ENCODE measurements around the gene CDRT15. TPM values are rescaled to one million over a fixed set of nuclear protein-coding genes. Genes with fewer than 3 reads are reported as not detected.

CDRT15 gene
- total RNA-seq, 1 donor from 2014 or later = not detected

DNA sequence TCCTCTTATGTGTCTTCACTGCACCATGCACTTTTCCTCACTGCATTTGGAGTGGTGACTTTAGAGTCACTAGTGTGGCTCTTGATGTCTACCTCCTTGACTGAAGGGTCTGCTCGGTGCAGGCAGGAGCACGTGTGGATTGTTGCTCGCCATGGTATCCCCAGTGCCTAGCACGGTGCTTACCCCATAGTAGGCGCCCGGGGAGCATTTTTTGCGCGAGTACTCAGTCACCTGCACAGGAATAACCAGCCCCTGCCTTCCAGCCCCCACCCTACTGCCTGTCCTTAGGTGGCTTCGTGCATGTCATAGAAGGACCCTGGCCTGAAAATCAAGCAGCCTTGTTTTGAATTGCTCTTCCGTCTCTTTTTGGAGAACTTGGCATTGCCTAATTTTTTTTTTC is 31.3 kb downstream of the CDRT15 start:
- no peak overlapping the region for H3K27ac ChIP-seq
- no peaks in the 10 kb centered on the region for H3K36me3 ChIP-seq
- no peak for DNase-seq
- intact Hi-C loops (cut with DNase I) = no loop called here
- peaks cover 23% of the 10 kb centered on the region for H3K4me1 ChIP-seq
- no peaks in the 10 kb centered on the region for H3K27me3 ChIP-seq
- ATAC-seq = no peak
- H3K4me3 ChIP-seq = no peak overlapping the region
- no peaks in the 10 kb centered on the region for H3K9me3 ChIP-seq
- no peak for TF ChIP-seq CTCF (IDR thresholded peaks at IDR 0.05)

- no peaks in the 10 kb centered on the region for H3K9me3 ChIP-seq
- intact Hi-C loops (cut with DNase I) = no loop called here
- H3K4me1 ChIP-seq = peaks cover 25% of the 10 kb centered on the region
- TF ChIP-seq CTCF (IDR thresholded peaks at IDR 0.05) = no peak
- no peaks in the 10 kb centered on the region for H3K36me3 ChIP-seq
- no peak overlapping the region for H3K27ac ChIP-seq
- ATAC-seq (no peak), DNase-seq (no peak)
- H3K4me3 ChIP-seq = no peak overlapping the region
- H3K27me3 ChIP-seq = no peaks in the 10 kb centered on the region
Measured at GRCh38 chr17:14204546-14204945, 32.1 kb downstream of the CDRT15 start.

DNA sequence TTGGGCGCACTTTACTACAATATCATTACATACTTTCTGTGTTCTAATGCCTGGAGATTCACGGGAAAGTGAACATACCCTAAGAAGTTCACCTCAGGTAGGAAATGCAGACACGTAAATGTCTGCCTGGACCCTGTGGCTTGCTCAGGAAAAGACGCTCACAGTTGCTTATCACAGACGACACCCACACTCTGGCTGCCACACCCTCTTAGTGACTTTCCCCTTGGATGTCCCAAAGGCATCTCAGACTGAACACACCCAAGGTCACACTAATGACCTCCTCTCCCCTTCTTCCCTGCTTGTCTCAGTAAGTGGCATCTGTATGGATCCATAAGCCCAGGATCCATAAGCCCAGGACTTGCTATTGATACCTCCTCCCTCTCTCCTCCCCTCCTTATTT is 32.6 kb downstream of the CDRT15 start:
- ATAC-seq (no peak), DNase-seq (no peak)
- no peaks in the 10 kb centered on the region for H3K36me3 ChIP-seq
- no peak for TF ChIP-seq CTCF (IDR thresholded peaks at IDR 0.05)
- intact Hi-C loops (cut with DNase I) = no loop called here
- peaks cover 25% of the 10 kb centered on the region for H3K4me1 ChIP-seq
- H3K27me3 ChIP-seq = no peaks in the 10 kb centered on the region
- H3K27ac ChIP-seq = no peak overlapping the region
- H3K9me3 ChIP-seq = no peaks in the 10 kb centered on the region
- H3K4me3 ChIP-seq = no peak overlapping the region

DNA sequence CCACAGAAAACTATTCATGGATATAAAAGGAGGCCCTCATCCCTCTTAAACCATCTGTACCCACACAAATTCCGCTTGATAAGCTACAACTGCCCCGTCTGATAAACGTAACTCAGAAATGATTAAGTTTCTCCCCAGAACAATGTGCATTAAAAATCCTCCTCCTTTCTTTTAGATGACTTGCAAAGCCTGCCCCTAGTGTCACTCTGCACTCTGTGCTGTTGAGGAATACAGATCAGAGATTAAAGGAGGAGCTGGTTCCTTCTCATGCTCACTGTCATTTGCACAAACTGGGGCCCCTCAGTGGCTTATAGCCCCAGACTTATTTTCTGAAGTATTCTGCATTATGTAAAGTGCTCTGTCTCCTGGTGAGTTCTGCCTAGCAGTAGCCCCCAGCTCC is 33.3 kb downstream of the CDRT15 start:
- Histone ChIP-seq H3K27me3 (no peaks in the 10 kb centered on the region), H3K9me3 (no peaks in the 10 kb centered on the region), H3K27ac (no peak overlapping the region), H3K4me1 (peaks cover 25% of the 10 kb centered on the region), H3K4me3 (no peak overlapping the region), H3K36me3 (no peaks in the 10 kb centered on the region)
- DNase-seq = no peak
- no peak for ATAC-seq
- intact Hi-C loops (cut with DNase I) = no loop called here
- no peak for TF ChIP-seq CTCF (IDR thresholded peaks at IDR 0.05)

- no peak overlapping the region for H3K4me3 ChIP-seq
- no peaks in the 10 kb centered on the region for H3K27me3 ChIP-seq
- ATAC-seq (no peak), DNase-seq (no peak)
- intact Hi-C loops (cut with DNase I) = no loop called here
- no peaks in the 10 kb centered on the region for H3K9me3 ChIP-seq
- peaks cover 29% of the 10 kb centered on the region for H3K4me1 ChIP-seq
- TF ChIP-seq CTCF (IDR thresholded peaks at IDR 0.05) = no peak
- H3K36me3 ChIP-seq = no peaks in the 10 kb centered on the region
- no peak overlapping the region for H3K27ac ChIP-seq
Measured at GRCh38 chr17:14202388-14203166, 34.1 kb downstream of the CDRT15 start.

All from upper lobe of right lung (tissue), 1 donor.